Measurements from ENCODE around the gene LRCH3.
"Not testable (repeated sequence)": the region's sequence is repeated elsewhere in the genome, so short reads cannot be mapped to it uniquely, and the experiment has no call there.

GRCh38 chr3:197887430-197888053, 96.5 kb downstream of the LRCH3 start:
- TF ChIP-seq CTCF, POLR2AphosphoS5, POLR2A, EP300 (IDR thresholded peaks at IDR 0.05): not testable (repeated sequence)
